GM12872 (cell line): ENCODE data around the gene EFCAB6.

Source experiments
- TF ChIP-seq, protein P1 (sequence below): IDR thresholded peaks from 3 replicates; pipeline ENCODE4 v1.5.1; 2011; ENCODE audit warnings: low read depth, mild to moderate bottlenecking, low read length, moderate library complexity; ENCODE audit not compliant: insufficient read depth

The EFCAB6 gene

DNA sequence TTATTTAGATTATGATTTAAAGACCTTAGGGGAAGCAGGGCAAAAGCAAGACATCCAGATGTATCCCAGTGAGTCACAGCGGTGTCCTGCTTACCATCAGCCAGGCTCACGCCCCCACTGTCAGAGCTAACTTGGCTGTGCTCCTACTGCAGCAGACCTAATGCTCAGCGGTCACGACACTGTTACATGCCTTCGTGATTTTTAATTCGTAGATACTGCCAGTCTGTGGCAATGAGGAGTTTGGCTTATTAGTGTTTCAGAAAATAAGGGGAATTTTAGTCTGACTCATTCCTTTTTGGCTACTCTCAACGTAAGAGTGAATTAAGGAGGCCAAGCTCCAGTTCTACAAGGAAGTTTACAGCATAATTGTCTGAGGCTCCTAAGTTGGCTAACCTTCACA is 22.7 kb downstream of the EFCAB6 start:
- TF ChIP-seq, protein P1, sequence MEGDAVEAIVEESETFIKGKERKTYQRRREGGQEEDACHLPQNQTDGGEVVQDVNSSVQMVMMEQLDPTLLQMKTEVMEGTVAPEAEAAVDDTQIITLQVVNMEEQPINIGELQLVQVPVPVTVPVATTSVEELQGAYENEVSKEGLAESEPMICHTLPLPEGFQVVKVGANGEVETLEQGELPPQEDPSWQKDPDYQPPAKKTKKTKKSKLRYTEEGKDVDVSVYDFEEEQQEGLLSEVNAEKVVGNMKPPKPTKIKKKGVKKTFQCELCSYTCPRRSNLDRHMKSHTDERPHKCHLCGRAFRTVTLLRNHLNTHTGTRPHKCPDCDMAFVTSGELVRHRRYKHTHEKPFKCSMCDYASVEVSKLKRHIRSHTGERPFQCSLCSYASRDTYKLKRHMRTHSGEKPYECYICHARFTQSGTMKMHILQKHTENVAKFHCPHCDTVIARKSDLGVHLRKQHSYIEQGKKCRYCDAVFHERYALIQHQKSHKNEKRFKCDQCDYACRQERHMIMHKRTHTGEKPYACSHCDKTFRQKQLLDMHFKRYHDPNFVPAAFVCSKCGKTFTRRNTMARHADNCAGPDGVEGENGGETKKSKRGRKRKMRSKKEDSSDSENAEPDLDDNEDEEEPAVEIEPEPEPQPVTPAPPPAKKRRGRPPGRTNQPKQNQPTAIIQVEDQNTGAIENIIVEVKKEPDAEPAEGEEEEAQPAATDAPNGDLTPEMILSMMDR = no peak

DNA sequence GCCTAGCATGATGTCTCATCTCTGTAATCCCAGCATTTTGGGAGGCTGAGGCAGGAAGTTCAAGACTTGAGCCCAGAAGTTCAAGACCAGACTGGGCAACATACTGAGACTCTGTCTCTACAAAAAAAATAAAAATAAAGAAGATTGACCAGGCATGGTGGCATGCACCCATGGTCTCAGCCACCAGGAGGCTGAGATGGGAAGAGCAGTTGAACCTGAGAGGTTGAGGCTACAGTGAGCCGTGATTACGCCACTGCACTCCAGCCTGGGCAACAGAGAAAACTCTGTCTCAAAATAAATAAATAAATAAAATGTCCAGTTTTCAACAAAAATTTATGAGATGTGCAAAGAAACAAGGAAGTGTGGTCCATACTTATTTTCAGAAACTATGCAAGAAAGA is 28.3 kb downstream of the EFCAB6 start:
- TF ChIP-seq, protein P1 = no peak

DNA sequence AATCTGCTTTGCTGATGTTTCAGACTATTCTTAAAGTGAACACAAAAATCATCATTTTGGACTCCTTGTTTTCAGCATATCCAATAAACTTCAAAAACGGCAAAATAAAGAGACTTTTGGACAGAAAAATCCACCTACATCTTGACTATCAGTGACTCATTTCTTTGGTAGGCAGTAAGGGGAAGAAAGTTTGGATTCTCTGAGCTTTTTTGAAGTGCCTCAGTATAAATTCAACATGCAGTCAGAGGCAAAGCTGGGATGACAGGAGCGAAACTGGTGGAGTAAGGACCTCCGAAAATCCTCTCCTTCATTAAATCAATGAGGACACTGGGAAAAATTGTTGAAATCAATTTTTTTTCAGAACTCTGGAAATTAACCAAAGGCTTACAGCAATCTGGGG is 29.7 kb downstream of the EFCAB6 start:
- TF ChIP-seq, protein P1 = no peak

DNA sequence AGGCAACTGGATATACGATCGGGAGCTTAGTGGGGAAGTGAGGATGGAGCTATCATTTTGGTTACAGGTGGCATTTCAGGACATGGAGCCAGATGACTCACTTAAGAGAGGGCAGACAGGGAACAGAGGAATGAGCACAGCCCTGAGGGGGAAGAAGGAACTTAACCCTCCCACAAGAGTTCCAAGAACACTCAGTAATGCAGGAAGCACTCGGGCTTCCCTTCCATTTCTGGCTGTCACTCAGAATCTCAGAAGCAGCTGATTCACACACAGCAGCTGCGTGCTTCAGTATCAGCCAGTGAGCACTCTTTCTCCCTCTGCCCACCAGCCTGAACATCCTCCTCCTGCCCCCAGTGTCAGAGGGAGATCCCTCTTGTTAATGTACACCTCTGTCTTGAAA is 34.8 kb downstream of the EFCAB6 start:
- TF ChIP-seq, protein P1 = no peak

DNA sequence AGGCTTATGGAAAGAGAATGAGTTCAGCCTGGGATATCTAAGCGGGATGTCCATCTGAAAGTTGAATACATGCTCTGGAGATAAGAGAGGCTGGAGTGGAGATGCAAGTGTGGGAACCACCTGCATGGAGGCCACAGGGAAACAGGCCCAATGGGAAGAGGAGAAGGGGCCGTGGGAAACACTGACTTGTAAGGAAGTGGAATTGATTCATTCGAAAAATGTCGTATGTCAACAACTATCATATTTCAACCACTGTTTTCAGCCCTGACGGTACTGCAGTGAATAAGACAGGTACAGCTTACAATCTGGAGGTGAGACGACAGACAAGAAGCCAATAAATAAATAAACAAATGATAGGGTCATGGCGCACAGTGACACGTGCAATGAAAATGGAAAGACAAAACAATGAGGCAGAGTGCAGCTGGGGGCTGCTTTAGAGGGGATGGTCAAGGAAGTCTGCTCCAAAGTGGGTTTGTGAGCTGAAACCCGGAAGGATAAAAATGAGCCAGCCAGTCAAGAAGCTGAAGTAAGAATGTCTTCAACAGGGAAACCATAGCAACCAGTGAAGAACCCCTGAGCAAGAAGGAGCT is 35.9 kb downstream of the EFCAB6 start:
- TF ChIP-seq, protein P1 = no peak

DNA sequence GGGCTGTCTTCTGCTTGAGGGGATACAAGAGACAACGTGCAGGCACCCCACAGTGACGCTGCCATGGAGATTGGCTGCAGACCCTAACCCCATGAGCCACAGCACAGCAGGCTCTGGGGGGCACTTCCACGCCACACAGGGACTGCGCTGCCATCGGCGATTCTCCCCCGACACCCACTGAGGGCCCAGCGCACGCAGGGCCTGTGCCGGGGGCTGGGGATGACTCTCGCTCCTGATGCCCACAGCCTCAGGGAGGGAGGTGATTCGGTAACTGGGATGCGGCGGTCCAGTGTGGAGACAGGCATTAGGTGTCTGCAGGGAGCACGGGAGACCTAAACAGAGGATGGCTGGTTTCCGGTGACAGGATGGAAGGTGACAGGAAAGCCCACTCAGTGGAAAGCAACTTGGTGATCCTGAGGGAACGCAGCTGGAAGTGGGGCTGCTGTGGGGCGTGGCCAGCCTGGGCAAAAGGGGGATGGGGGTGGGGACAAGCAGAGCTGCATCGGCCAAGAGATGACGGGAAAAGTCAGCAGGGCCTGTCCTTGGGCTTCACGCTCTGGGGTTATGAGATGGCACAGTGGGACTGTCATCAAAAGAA is 37.7 kb downstream of the EFCAB6 start:
- TF ChIP-seq, protein P1 = no peak

DNA sequence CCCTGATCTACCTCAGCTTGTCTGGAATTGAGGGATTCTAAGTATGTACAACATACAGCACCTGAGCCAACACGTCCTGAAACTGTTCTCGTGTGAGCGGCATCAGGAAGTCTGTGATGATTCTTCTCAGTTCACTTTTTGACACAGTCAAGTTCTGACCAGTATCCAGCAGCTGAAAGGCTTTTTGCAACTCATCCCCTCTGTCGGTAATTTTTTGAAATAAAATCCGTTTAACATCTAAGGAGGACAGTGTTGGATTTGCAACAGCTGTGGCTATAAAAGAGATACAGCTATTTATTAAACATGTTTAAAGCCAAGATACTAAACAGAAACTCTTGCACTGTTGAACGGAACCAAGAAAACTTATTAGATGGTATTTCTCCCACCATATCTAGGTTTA is 39.3 kb downstream of the EFCAB6 start:
- TF ChIP-seq, protein P1 = no peak

DNA sequence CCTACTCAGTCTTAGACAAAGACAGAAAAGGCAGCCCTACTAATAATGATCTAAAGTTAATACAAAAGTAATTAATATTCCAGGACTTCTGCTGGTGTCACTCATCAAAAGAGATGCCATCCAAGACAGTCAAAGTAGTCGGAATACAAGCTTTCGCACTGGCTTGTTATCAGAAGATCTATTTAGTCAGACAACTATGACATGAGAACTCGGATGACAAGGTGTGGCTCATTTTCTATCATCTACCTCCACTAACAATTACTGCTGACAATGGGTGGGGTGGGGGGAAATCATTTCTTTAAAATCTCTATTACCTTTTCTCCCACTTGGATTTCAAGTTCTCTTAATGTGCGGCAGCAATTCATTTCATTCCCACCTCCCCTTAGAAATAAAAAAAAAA is 56.7 kb downstream of the EFCAB6 start:
- TF ChIP-seq, protein P1 = no peak
